GM03348 (cell line): ENCODE data around the gene PPP1R1C.
"Not testable (repeated sequence)": the region's sequence is repeated elsewhere in the genome, so short reads cannot be mapped to it uniquely, and the experiment has no call there.

Experiments used
- DNase-seq: peaks from one replicate; pipeline ENCODE4 v3.0.0; 2012; ENCODE audit warnings: low spot score

The PPP1R1C gene

GRCh38 chr2:182015334-182016109 lies 29.9 kb downstream of the PPP1R1C start:
- DNase-seq, result no peak

- DNase-seq, result peak; percentile 23
Measured at GRCh38 chr2:182018218-182018617, 32.6 kb downstream of the PPP1R1C start.

- DNase-seq, result no peak
Measured at GRCh38 chr2:182019731-182020130, 34.1 kb downstream of the PPP1R1C start.

- peak; percentile 8 for DNase-seq
Measured at GRCh38 chr2:182020286-182021070, 34.8 kb downstream of the PPP1R1C start.

GRCh38 chr2:182023235-182023634 lies 37.6 kb downstream of the PPP1R1C start:
- DNase-seq, result no peak

GRCh38 chr2:182030875-182031274 lies 45.2 kb downstream of the PPP1R1C start:
- DNase-seq, result not testable (repeated sequence)

GRCh38 chr2:182031956-182032355 lies 46.3 kb downstream of the PPP1R1C start:
- no peak for DNase-seq

- DNase-seq, result no peak
Measured at GRCh38 chr2:182033449-182033848, 47.8 kb downstream of the PPP1R1C start.

GRCh38 chr2:182038576-182038975 lies 52.9 kb downstream of the PPP1R1C start:
- peak; percentile 61 for DNase-seq

- DNase-seq, result no peak
Measured at GRCh38 chr2:182043021-182043420, 57.4 kb downstream of the PPP1R1C start.

GRCh38 chr2:182043861-182044260 lies 58.2 kb downstream of the PPP1R1C start:
- DNase-seq, result no peak

GRCh38 chr2:182047544-182047943 lies 61.9 kb downstream of the PPP1R1C start:
- peak; percentile 30 for DNase-seq

GRCh38 chr2:182048088-182048487 lies 62.4 kb downstream of the PPP1R1C start:
- no peak for DNase-seq

- DNase-seq, result no peak
Measured at GRCh38 chr2:182048621-182049020, 63.0 kb downstream of the PPP1R1C start.

GRCh38 chr2:182049372-182050148 lies 63.9 kb downstream of the PPP1R1C start:
- peak; percentile 16 for DNase-seq

- DNase-seq, result no peak
Measured at GRCh38 chr2:182050333-182051135, 64.9 kb downstream of the PPP1R1C start.

- DNase-seq, result no peak
Measured at GRCh38 chr2:182055993-182056392, 70.3 kb downstream of the PPP1R1C start.

GRCh38 chr2:182057002-182057401 lies 71.3 kb downstream of the PPP1R1C start:
- DNase-seq, result no peak

GRCh38 chr2:182058056-182058455 lies 72.4 kb downstream of the PPP1R1C start:
- DNase-seq, result no peak

- no peak for DNase-seq
Measured at GRCh38 chr2:182061739-182062138, 76.1 kb downstream of the PPP1R1C start.

GRCh38 chr2:182062329-182062972 lies 76.8 kb downstream of the PPP1R1C start:
- DNase-seq, result no peak
